Inflammatory macrophage treated with lipopolysaccharide for 1 hour (primary cell): ENCODE data around the gene PMS2.
"Not testable (repeated sequence)": the region's sequence is repeated elsewhere in the genome, so short reads cannot be mapped to it uniquely, and the experiment has no call there.

Source experiments
- DNase-seq, 2 donors: peaks; one replicate each; pipeline ENCODE4 v3.0.0-alpha.2; 2020 to 2022

PMS2 gene, protein sequence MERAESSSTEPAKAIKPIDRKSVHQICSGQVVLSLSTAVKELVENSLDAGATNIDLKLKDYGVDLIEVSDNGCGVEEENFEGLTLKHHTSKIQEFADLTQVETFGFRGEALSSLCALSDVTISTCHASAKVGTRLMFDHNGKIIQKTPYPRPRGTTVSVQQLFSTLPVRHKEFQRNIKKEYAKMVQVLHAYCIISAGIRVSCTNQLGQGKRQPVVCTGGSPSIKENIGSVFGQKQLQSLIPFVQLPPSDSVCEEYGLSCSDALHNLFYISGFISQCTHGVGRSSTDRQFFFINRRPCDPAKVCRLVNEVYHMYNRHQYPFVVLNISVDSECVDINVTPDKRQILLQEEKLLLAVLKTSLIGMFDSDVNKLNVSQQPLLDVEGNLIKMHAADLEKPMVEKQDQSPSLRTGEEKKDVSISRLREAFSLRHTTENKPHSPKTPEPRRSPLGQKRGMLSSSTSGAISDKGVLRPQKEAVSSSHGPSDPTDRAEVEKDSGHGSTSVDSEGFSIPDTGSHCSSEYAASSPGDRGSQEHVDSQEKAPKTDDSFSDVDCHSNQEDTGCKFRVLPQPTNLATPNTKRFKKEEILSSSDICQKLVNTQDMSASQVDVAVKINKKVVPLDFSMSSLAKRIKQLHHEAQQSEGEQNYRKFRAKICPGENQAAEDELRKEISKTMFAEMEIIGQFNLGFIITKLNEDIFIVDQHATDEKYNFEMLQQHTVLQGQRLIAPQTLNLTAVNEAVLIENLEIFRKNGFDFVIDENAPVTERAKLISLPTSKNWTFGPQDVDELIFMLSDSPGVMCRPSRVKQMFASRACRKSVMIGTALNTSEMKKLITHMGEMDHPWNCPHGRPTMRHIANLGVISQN

DNA sequence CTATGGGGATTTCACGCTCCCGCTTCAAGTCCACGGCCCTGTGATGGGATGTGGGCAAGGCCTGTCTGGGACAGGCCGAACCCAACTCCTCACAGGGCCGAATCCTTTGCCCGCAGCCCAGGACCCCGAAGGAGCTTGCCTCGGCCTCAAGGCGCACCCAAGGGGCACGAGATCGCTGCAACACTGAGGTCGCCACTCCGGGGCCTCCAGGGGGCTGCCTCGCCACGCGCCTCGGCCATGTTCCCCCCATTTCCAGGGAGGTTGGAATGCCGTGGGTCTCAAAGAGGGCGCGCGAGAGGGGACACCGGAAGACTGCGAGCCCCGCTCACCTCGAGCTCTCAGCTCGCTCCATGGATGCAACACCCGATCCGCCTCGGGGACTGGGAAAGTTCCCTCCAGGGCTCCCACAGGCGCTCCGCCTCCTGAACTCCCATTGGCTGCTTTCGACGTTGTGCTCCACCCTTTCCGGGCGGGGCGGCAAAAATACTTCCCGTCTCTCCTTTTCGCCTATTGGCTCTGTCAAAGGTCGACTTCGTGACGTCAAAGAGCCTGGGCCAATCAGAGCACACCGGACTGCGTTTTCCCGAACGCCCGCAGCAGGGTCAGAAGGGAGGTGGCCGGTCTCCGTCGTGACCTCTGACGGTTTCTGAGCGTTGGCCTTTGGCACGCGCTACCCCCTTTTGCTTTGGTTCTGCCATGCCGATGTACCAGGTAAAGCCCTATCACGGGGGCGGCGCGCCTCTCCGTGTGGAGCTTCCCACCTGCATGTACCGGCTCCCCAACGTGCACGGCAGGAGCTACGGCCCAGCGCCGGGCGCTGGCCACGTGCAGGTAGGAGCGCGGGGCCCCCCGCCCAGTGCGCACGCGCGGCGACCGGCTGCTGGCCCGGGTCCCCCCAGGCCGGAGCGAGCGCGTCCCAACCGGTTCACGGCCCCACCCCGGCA lies at the start of gene PMS2, which contains the start of gene AIMP2:
Gene PMS2, minus strand, starts transcription at position 382 of the 944 bp plus-strand sequence. Its CDS starts 30 bp downstream, at position 352.
Gene AIMP2, plus strand, starts transcription at position 605 of the 944 bp plus-strand sequence. Its CDS starts 92 bp downstream, at position 697.
- peak; percentile 99 for DNase-seq

DNA sequence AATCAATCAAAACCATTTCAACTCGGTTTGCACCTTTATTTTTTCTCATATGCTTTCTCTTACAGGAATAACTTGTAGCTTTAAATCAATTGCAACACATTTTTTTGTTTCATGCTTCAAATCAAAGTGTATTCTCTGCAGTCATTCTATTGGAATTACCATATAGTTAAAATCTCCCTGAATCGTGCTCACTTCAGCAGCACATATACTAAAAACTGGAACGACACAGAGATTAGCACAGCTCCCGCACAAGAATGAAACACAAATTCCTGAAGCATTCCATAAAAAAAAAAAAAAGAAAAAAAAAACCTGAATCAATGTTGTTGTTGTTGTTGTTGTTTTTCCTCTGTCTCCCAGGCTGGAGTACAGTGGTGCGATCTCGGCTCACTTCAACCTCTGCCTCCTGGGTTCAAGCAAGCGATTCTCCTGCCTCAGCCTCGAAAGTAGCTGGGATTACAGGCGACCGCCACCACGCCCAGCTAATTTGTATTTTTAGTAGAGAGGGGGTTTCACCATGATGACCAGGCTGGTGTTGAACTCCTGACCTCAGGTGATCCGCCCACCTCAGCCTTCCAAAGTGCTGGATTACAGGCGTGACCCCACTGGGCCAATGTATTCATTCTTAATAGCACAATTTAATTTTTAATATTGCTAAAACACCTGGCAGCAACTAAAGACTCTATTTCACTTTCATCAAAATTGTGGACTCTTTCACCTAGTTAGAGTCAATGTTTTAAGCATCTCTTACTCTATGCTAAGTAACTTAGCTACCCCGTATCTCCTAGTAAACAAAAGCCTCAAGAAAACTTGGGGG lies 48.7 kb upstream of the PMS2 start:
- DNase-seq = no peak

DNA sequence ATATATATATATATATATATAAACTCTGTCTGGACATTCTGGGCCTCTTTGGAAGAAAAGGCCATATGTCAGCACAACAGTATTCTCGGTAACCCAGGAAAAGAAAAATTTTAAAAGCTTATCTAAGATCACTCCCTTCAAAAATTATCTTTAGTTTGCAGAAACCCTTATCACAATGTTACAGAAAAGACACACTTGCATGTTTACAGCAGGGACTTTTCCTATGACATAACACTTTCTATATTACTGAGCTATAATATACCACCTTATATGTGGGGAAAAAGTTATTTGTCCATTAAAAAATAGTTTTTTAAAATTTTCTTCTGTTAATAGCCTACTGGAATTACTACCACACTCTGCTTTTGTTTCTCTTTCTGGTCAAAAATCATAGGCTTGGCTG lies 47.8 kb upstream of the PMS2 start:
- no peak for DNase-seq

DNA sequence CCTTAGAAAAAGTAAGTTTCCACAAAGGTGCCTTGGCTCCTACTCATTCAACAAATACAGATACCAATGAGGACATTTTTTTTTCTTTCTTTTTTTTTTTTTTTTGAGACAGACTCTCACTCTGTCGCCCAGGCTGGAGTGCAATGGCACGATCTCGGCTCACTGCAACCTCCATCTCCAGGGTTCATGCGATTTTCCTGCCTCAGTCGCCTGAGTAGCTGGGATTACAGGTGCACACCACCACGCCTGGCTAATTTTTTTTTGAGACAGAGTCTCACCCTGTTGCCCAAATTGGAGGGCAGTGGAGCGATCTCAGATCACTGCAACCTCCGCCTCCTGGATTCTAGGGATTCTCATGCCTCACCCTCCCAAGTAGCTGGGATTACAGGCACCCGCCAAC lies 42.3 kb upstream of the PMS2 start:
- not testable (repeated sequence) for DNase-seq

DNA sequence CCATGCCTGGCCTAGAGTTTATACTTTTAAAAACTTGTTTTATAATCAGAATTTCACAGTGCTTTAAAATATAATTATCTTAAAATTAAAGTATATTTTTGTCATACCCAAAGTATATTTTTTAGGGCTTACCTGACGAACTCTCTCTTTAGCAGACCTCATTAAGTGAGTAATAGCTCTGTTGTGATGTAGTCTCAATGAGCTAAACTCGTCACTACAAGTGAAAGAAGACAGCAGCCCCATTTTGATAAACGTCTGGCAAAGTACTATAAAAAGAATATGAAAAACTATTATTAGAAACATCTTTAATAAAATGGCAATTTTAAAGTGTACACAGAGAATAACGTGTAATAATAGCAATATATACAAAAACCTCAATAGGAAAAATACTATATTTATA lies 40.9 kb upstream of the PMS2 start:
- no peak for DNase-seq

DNA sequence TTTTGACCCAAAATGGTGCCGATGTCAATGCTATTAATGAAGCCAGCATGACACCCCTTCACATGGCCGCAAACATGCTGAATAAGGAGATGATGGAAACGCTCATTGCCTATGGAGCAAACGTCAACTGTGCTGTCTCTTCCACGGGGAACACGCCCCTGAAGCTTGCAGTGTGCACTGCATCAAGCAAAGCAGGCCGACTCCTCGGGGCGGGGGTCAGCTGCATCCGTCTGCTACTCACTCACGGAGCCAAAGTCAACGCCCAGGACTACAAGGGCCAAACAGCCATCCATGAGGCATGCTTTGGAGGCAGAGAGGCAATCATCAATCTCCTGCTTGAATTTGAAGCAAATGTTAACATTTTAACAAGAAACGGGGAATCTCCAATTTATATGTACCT lies 26.8 kb upstream of the PMS2 start:
- DNase-seq = no peak

DNA sequence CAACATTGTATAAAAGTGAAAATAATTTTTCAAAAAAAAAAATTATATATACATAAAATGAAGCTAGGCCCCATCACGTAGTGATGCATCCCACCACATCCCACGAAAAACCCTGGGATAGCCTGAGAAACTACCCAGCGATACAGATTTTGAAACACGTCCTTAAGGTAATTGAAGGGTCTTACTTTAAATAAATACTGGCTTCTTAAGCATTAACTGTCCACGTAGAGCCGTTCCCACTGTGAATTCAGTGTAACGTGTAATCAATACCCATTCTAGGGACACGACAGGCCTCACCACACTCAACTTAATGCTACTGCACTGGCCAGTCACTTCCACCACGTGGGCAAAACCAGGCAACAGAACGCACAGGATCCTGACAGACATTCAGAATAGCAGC lies 26.3 kb upstream of the PMS2 start:
- DNase-seq = no peak

DNA sequence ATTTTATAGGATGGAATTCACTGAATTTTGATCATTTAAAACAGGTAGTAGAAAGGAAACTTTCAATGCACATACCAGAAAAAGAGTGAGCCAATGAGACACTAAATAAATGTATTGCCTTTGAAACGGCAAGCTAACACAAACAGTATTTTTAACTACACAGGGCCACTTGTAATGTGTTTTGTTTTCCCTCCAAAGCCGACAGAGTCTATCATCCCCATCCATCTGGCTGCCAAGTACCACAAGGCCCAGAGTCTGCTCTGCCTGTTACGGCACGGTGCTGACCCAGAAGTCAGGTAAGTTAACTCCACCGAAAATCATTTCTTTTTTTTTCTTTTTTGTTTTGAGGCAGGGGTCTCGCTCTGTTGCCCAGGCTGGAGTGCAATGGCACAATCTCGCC lies 23.8 kb upstream of the PMS2 start:
- DNase-seq = no peak

DNA sequence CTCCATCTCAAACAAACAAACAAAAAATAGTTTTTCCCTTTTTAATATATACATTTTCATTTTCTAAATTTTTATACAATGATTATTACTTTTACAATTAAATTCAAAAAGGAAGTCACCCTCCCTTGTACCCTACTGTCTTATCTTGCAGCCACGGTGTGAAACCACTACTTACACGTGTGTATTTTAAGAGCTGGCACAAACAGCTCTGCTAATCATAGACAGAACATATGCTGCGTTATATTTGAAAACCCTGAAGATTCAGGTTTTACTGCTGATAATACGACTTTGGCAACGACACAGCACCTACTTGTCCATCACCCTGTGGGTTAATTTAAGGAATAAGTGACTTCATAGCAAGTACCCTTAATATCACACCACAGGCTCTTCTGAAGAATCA lies 23.3 kb upstream of the PMS2 start:
- DNase-seq = no peak

DNA sequence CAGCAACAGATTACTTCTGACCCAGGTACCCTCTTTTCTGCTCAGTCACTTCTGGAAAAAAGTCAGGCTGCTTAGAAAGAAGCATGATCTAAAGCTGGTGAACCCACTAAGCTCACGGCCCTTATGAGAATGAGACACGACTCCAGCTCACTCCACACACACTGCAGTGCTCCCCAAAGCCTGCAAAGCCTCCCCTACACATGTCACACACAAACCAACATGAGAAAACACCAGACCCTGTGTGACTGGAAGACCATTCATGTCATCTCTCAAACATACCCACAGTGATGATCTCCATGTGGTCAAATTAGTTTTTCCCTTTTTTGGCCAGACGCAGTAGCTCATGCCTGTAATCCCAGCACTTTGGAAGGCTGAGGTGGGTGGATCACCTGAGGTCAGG lies 22.7 kb upstream of the PMS2 start:
- no peak for DNase-seq

DNA sequence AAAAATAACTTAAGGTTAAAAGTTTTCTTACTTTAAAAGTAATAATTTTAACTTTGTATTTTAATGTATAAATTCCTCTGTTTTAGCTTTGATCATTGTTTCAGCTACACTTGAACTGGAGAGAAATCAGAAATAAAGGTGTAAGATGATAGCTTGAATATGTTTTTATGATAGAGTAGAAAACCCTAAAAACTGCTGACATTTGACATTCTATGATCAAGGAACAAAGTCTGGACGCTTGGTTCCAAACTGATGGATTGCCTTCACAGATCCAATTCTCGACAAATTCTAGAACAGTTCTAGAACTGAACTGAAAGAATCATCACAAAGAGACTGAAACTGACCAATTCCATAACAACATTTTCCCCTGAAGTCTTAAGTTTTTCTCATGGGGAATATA lies 22.1 kb upstream of the PMS2 start, which contains the start of gene ANKRD61:
Gene ANKRD61, plus strand, starts transcription at position 389 of the 400 bp plus-strand sequence. Its CDS starts 0 bp downstream, at position 389.
- no peak for DNase-seq

DNA sequence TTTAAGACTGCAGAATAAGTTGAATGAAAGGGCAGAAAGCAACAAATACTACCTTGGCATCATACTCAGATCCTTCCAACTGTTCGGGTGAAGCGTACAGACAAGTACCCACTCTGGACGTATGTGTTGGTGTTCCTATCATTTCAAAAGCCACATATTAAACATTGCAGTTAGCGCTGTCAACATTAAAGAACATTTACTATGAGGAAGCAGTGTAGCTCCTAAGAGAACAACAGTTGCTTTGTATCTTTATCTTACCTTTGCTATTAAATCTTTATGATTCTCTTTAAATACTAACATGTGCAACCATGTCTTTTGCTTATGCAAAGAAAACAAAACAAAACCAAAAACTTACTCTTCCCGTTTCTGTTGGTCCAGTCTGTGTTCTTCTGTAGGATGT lies 19.7 kb upstream of the PMS2 start:
- no peak for DNase-seq

DNA sequence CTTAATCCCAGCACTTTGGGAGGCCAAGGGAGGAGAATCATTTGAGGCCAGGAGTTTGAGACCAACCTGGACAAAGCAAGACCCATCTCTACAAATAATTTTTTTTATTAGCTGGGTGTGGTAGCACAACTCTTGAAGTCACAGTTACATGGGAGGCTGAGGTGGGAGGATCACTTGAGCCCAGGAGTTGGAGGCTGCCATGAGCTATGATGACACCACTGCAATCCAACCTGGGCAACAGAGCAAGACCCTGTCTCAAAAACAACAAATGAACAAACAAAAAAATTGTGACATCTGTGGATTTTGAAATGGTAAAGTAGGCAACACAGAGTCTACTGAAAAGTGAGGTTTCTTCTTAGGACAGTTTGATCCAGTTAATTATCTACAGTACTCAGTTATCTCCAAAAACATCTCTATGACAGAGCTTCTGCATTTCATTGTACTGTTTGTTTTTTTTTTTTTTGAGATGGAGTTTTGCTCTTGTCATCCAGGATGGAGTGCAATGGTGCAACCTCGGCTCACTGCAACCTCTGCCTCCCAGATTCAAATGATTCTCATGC lies 19.0 kb upstream of the PMS2 start:
- no peak for DNase-seq

DNA sequence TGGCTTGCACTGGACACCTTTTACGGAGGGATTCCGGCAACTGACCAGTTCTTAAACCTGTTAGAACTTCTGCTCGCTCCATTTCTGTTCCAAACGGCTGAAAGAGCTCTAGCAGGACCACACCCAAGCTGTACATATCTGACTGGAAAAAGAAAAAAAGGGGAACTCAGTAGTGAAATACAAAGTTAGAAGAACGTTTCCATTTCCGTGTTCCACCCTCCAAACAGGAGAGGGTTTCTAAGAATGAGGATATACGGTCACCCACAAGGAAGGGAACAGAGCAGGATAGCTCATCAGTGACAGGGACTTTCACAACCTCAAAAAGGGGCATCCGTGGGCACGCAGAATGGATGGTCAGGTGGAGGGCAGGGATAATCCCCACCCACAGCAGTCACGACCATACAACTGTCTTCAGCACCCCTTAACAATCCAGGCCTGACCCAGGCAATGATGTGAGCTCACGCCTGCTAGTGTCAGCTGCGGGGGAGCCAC lies 18.0 kb upstream of the PMS2 start:
- DNase-seq = peak; percentile 81 to 99

DNA sequence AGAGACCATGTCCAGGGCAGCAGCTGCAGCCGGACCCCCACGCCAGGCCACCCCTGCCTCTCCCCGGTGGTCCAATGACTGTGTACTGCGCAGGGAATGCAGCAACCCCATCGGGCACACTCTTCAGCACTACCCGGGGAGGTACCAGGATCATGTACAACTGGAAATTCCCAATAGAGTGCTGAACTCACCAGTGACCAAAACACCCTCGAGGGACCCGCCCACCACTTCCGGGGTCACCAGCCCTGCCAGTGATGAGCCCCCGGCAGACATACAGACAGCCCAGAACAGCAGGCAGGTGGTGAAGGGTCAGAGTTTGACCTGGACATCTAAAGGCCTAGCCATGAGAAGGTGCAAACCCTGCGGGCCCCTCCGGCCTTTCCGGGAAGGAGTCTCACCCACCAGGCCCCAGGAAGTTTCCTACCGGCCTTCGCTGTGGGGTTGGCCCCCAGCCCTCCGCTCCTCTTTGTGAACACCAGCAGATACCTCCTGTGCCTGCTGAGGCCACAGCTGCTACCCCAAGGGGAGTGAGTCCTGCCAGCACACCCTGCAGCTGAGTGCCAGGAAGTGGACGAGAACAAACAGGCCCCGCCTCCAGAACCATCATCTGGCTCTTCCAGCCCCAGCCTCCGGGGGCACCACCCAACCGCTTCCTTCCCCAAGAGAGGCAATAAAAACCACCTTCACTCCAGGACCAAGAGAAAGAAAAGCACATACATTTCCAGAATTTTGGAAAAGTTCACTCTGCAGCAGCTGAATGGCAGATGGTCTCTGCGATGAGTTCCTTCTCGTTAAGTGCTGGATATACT lies 17.4 kb upstream of the PMS2 start:
- peak; percentile 83 to 94 for DNase-seq

DNA sequence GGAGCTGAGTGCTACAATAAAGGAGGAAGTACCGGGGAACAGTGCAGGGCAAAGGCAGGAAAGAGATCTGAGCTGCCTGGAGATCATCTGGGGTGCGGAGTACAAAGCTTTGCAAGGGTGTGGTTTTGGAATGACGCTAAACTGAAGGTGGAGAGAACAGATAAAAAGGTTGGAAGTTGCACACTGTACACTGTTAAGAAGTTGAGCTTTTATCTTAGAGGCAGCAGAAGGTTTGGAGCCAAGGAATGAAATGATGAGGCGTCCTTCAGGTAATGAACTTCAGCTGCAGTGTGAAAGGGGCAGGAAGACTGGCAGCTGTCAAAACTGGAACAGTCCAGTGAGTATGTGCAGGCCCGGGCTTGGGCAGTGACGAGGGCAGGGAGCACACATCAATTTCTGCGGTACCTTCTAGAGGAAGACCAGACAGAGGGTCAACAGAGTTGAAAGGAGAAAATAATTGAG lies 15.2 kb upstream of the PMS2 start:
- DNase-seq = peak in 1 of 2 donors; percentile 7

DNA sequence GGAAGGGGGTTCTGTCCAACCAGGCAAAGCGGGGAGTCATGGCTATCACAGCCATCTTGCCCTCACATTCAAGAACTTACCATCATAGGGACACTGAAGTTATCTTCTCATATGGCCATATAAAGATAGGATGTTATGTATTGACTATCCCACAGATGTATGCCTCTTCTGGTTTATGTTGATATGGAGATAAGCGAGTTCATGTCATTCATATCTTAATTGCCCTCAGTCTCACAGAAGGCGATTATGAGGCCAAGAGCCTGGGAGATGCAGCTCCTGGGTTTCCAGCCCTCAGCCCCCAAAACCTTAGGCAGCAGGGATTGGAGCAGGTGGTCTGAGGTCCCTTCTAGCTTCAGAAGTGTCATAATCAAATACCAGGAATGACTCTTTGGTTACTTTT lies 13.9 kb upstream of the PMS2 start:
- DNase-seq = no peak

DNA sequence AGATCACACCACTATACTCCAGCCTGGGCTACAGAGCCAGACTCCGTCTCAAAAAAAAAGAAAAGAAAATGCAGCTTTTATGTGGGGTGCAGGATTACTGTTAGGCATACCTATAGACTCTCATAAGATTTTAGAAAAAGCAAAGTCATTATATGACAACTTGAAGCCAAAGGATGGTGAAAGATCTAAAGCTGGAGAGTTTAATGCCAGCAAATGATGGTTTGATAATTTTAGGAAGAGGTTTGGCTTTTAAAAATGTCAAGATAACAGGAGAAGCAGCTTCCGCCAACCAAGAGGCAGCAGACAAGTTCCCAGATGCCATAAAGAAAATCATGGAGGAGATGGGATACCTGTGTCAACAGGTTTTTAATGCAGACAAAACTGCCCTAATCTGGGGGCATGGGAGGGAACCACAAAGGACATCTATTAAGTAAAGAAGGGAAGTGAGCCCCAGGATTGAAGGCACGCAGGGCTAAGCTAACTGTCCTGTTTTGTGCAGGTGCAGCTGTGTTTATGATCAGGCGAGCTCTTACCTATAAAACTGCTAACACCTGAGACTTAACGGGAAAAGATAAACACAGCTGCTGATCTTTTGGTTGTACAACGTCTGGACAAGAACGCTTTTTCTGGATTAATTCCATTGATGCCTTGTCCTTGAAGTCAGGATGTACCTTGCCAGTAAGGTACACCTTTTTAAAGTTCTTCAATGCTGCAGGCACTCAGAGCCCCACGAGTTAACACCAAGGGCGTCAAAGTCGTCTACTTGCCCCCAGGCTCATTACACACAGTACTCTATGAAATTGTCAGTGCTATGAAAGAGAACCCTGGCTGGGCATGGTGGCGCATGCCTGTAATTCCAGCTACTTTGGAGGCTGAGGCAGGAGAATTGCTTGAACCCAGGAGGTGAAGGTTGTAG lies 11.8 kb upstream of the PMS2 start:
- no peak for DNase-seq

DNA sequence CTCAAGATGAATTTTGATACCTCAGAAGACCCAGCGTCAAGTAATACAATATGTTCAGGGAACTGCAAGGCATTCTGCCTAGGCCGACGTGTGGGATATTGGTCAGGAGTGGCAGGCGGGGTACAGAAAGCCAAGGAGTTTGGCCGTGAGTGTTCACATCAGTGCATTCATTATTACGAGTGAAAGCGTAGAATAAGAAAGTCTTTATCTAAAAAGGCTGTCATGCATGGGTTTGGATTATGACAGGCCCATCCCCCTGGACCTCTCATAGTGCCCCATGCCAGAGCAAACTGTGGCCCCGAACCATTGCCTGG lies 7.8 kb upstream of the PMS2 start:
- no peak for DNase-seq
